Measurements from ENCODE around the gene CAMTA1. TPM values are rescaled to one million over a fixed set of nuclear protein-coding genes. Genes with fewer than 3 reads are reported as not detected.

Gene CAMTA1
- total RNA-seq, 1 experiment from 2014 or later, result 82.2 TPM

- ChIA-PET POLR2A (interaction anchor here (0.5 kb wide), 1 partner anchor 279 kb away, joined by 5 read pairs; no protein-coding TSS in a partner anchor), CTCF (no interaction called here)
- no peak for DNase-seq (ENCODE audit: low read depth, low spot score)
- TF ChIP-seq CTCF (IDR thresholded peaks at IDR 0.05) (no peak), SIN3A (IDR thresholded peaks at IDR 0.05; ENCODE audit: borderline replicate concordance, insufficient read depth, low read depth, low read length) (no peak), POLR2AphosphoS5 (IDR thresholded peaks at IDR 0.05; ENCODE audit: low read depth, low read length) (no peak), TCF7L2 (IDR thresholded peaks at IDR 0.05; ENCODE audit: low read depth, low read length) (no peak)
- TF ChIP-seq, protein P1, sequence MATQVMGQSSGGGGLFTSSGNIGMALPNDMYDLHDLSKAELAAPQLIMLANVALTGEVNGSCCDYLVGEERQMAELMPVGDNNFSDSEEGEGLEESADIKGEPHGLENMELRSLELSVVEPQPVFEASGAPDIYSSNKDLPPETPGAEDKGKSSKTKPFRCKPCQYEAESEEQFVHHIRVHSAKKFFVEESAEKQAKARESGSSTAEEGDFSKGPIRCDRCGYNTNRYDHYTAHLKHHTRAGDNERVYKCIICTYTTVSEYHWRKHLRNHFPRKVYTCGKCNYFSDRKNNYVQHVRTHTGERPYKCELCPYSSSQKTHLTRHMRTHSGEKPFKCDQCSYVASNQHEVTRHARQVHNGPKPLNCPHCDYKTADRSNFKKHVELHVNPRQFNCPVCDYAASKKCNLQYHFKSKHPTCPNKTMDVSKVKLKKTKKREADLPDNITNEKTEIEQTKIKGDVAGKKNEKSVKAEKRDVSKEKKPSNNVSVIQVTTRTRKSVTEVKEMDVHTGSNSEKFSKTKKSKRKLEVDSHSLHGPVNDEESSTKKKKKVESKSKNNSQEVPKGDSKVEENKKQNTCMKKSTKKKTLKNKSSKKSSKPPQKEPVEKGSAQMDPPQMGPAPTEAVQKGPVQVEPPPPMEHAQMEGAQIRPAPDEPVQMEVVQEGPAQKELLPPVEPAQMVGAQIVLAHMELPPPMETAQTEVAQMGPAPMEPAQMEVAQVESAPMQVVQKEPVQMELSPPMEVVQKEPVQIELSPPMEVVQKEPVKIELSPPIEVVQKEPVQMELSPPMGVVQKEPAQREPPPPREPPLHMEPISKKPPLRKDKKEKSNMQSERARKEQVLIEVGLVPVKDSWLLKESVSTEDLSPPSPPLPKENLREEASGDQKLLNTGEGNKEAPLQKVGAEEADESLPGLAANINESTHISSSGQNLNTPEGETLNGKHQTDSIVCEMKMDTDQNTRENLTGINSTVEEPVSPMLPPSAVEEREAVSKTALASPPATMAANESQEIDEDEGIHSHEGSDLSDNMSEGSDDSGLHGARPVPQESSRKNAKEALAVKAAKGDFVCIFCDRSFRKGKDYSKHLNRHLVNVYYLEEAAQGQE (IDR thresholded peaks at IDR 0.05; ENCODE audit: insufficient read depth in 1 of 2, low read depth in 2 of 2, low read length in 1 of 2), result no peak
- H3K27ac ChIP-seq (ENCODE audit: low read length), result no peak overlapping the region
- no peak for ATAC-seq
- intact Hi-C loops (cut with micrococcal nuclease; ENCODE audit: unreplicated experiment) (no loop called here), in situ Hi-C loops (cut with HindIII; ENCODE audit: low pct_unique_long_range_greater_than_20kb, low sequenced_read_pairs) (no loop called here)
- no peaks in the 10 kb centered on the region for H3K36me3 ChIP-seq (ENCODE audit: control insufficient read depth, insufficient read depth, low read length)
- no peaks in the 10 kb centered on the region for H3K4me1 ChIP-seq (ENCODE audit: control insufficient read depth, insufficient read depth, low read length)
- no peak overlapping the region for H3K4me3 ChIP-seq (ENCODE audit: low read depth in 2 of 2, low read length in 2 of 2)
- H3K9me3 ChIP-seq (ENCODE audit: control insufficient read depth, insufficient read depth, low read depth, low read length), result no peaks in the 10 kb centered on the region
- TSS peak; percentile 19 for BruUV-seq (replicated peaks)
- no peaks in the 10 kb centered on the region for H3K27me3 ChIP-seq (ENCODE audit: control insufficient read depth, insufficient read depth, low read length)
Measured at GRCh38 chr1:6832531-6833188, 47.4 kb downstream of the CAMTA1 start.

DNA sequence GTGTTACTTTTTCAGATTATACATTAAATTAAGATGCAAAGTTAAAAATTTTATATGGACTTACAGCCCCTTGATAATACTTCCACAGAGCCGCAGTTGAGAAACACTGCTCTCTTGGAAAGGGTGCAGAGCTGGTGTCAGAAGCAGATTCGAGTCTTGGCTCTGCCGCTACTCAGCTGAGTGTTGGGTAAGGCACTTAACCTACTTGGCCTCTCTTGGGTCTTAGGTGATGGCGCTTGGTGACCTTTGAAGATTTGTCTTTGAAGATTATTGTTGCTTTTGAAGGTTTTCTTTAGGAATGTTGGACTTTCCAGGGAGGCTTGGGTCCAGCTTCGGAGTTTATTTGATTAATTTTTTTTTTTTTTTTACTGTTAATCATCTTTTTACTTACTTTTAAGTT, 48.5 kb downstream of the CAMTA1 start:
- no peak for DNase-seq (ENCODE audit: low read depth, low spot score)
- no peak overlapping the region for H3K27ac ChIP-seq (ENCODE audit: low read length)
- H3K9me3 ChIP-seq (ENCODE audit: control insufficient read depth, insufficient read depth, low read depth, low read length), result no peaks in the 10 kb centered on the region
- H3K4me1 ChIP-seq (ENCODE audit: control insufficient read depth, insufficient read depth, low read length), result no peaks in the 10 kb centered on the region
- H3K36me3 ChIP-seq (ENCODE audit: control insufficient read depth, insufficient read depth, low read length), result no peaks in the 10 kb centered on the region
- intact Hi-C loops (cut with micrococcal nuclease; ENCODE audit: unreplicated experiment), result no loop called here
- in situ Hi-C loops (cut with HindIII; ENCODE audit: low pct_unique_long_range_greater_than_20kb, low sequenced_read_pairs), result no loop called here
- ChIA-PET CTCF (no interaction called here), POLR2A (no interaction called here)
- TF ChIP-seq POLR2AphosphoS5 (IDR thresholded peaks at IDR 0.05; ENCODE audit: low read depth, low read length) (no peak), CTCF (IDR thresholded peaks at IDR 0.05) (no peak), TCF7L2 (IDR thresholded peaks at IDR 0.05; ENCODE audit: low read depth, low read length) (no peak), SIN3A (IDR thresholded peaks at IDR 0.05; ENCODE audit: borderline replicate concordance, insufficient read depth, low read depth, low read length) (no peak)
- TF ChIP-seq, protein P1 (IDR thresholded peaks at IDR 0.05; ENCODE audit: insufficient read depth in 1 of 2, low read depth in 2 of 2, low read length in 1 of 2), result no peak
- no peaks in the 10 kb centered on the region for H3K27me3 ChIP-seq (ENCODE audit: control insufficient read depth, insufficient read depth, low read length)
- no peak for ATAC-seq
- H3K4me3 ChIP-seq (ENCODE audit: low read depth in 2 of 2, low read length in 2 of 2), result no peak overlapping the region
- no TSS peak for BruUV-seq (replicated peaks)
